ENCODE measurements around the gene CCDC70.

The CCDC70 gene

DNA sequence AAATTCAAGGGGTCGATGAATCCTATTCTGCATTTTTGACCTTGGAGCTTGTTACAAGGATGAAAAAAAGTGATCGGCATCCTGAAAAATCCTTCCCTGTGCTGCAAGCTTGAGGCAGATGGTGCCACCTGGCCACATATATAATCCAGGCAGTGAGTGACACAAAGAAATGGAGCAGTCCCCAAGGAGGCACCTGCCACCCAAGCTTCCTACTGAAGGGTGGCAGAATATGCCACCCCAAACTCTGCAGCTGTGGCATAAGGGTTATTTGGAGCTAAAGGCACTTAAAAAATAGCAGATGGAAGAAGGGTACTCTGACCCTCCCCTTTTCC is 32.2 kb upstream of the CCDC70 start:
- DNase-seq (ENCODE audit: low spot score): no peak

- no peak for DNase-seq (ENCODE audit: low spot score)
Observed at GRCh38 chr13:51831519-51831918, 30.2 kb upstream of the CCDC70 start.

DNA sequence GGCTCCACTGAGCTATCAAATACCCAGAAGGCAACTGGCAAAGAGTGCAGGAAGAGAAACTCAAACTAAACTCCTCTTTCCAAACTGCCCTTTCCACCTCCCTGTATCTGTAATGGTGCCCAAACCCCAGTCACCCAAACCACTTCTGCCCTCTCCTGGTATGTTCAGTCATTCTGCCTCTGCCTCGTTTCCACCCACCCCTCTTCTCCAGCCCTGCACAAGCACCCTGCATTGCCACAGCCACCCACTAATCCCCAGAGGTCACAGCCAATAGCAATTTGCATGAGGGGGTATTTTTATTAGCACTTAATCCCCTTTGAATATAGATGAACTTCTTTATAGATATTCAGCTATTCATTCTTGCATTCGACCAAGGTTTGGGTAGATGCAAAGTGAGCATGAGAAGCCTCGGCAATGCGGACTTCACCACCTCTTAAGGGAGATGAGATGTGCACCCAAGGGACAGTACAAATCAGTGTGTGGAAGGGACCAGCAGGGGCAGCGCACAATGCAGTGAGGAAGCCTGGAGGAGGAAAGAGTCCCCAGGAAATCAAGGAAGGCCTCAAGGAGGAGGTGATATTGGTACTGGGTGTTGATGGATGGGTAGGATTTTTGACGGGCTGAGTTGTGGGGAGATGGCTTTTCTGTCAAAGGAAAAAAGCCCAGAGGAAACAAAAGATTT is 29.2 kb upstream of the CCDC70 start:
- peak; percentile 32 for DNase-seq (ENCODE audit: low spot score)

GRCh38 chr13:51833980-51834379 is 27.8 kb upstream of the CCDC70 start:
- DNase-seq (ENCODE audit: low spot score): no peak

DNA sequence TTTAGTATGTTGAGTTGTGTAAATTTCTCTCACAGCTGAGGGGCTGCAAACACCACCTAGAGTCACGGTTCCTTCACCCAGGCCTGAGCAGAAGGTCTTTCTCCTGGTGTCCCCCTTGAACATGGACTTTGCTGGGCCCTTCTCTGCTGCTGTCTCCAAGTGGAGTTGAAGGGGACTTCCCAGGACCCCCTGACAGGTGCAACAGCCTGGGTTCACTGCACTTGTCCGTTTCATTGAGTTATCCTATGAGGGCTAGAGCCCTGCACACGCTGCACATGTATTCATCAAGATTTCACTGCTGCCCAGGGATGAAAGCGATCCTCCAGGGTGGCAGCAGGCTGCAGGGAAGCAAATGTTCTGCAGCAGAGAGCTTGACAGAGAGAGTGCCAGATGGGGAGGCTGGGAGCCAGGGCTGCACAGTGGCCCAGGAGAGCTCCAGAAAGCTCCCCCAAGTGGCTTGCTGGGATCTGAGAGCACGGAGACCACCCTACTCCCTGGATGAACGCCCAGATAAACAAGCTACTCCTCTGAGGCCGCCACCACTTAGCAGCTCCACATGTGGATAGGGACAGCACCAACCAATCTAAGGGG is 27.1 kb upstream of the CCDC70 start:
- DNase-seq (ENCODE audit: low spot score): no peak

DNA sequence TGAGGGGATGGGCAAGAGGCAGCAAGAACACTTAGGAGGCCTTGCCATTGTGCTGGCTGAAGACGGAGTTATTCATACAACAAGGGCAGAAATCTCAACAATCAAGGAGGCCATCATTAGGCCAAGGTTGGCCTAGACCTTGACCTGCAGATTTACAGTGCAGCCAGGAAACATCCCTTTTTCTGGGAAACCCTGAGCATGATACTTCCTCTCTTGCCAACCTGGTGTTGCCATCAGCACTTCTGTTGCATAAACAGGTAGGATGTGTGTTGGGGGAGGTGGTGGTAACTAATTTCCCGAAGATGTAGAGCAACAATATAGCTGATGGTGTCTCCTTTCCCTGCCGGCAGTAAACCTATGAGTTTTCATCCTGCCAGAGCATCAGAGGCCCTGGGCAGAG is 24.8 kb upstream of the CCDC70 start:
- no peak for DNase-seq (ENCODE audit: low spot score)

DNA sequence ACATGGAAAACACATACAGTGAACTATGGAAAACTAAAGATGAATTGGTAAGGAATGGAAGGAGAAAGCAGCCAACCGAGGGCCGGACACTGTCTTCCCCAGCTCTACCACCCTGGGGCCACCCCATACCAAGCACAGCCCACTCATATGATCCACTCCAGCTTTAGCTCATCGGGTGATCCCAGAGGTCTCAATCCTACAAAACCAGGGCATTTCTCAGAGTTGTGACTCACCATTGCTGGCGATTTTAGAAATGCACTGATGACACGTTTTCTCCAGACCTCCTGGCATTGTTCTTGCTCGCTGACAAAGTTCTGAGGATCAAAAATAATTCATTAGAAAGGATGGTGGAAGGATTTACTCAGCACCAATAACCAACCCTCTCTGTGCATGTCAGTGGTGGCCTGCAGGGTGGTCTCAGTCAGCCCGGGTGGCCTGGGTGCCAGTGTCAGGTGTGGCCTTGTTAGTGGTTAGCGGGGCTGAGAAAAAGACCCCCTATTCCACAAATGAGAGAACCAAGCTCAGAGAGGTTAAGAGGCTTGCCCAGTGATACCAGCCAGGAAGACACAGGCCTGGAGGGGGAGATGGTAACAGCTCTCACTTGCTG is 23.4 kb upstream of the CCDC70 start:
- DNase-seq (ENCODE audit: low spot score): peak; percentile 22

DNA sequence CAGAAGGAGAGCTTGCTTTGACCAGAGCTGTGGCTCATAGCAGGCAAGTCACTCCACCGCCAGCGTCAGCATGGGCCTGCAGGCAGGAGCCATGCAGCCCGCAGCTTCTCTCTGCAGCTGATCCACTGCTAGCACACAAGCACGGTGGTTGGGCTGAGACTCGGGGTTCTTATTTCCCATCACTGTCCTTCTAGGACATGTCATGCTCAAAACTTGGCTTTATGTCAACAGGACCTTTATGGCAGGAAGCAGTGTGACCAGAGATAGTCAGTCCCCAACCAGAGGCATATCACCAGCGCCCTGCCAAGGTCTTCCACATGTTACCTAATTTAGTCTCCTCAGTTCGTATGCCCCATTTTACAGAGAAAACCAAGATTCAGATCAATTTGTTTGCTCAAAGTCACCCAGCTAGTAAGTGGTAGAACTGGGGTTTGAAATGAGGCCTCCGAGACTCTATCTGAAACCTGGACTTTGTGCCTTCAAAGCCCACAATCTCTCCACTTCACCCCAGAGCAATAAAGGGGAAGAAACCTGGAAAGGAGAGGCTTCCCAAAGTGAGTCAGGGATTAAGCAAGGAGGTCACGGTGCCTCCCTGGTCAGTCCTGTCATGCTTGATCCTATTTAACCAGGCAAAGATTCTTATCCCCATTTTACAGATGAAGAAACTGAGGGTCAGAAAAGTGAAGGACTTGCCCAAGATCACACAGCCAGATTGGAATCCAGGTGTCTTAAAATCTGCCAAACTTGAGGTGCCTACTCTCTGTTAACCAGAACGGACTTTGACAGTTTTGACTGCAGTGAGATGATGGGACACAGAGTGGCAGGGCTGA is 21.8 kb upstream of the CCDC70 start:
- no peak for DNase-seq (ENCODE audit: low spot score)

- DNase-seq (ENCODE audit: low spot score): no peak
Observed at GRCh38 chr13:51840917-51841316, 20.9 kb upstream of the CCDC70 start.

GRCh38 chr13:51841732-51842131 is 20.0 kb upstream of the CCDC70 start:
- DNase-seq (ENCODE audit: low spot score): no peak

GRCh38 chr13:51843529-51843928 is 18.2 kb upstream of the CCDC70 start:
- no peak for DNase-seq (ENCODE audit: low spot score)

DNA sequence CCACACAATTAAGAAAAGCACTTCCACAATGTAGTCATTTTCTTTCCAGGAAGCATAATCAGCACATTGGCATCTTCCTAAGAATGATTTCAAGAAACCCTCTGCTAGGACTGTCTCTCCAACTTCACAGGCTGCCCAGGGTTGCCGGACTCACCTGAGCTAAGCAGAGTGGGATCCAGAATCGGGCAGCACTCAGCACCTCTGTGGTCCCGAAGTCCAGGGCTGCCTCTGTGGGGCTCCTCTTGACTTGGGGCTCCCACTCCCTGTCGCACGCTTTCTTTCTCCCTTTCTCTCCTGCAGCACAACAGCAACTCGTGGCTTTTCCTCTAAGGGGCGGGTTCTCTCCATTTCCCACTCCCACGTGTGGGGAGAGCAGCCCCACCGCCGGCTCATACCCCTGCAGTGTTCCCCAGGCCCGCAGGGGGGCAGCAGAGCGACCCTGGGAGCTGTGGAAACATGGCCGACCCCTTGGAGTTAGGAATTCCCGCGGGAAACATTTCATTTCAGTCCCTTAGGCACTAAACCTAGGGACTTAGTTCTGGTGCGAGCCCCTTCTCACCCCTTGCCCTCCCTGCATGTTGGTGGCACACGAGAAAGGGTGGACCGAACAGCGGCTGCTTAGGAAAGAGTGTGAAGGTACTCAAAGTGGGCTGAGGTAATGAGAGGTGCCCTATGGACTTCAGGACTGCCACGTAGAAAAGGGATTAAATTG is 16.8 kb upstream of the CCDC70 start, which contains the start of gene TMEM272:
Gene TMEM272, minus strand, starts transcription at position 316 of the 712 bp plus-strand sequence. CDS start 6,647 bp downstream, outside the sequence.
- DNase-seq (ENCODE audit: low spot score): peak; percentile 44

DNA sequence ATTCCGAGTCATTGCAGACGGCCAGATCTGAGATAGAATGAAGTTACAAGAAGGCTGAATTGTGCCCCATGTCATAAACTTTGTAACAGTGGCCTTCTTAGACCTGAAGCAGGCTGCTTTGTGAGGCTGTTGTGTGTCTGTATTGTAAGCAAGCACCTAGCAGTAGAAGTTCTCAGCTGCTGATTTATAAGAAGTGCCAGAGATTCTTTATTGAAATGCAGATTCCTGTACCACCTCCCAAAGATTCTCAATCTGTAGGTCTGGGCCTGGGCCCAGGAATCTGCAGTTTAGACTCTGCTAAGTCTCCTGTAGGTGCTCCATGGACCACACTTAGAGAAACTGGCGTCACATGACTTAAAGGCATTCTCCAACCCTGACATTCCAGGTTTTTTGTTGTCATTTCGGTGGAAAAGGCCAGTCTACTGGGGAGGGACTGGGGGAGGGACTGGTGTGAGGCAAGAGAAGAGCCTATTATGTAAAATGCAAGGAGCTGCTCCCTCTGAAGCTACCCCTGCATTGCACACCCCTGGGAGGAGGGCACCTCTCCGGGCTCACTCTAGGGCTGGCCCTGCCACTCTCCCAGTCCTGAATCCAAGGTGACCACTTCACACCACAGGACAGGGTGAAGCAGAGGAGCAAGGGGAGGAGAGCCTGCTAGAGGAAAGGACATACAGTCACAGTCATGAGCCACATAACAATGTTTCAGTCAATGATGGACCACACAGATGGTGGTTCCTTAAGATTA is 16.0 kb upstream of the CCDC70 start:
- DNase-seq (ENCODE audit: low spot score): no peak

- DNase-seq (ENCODE audit: low spot score): no peak
Observed at GRCh38 chr13:51846756-51847155, 15.0 kb upstream of the CCDC70 start.

- peak; percentile 22 for DNase-seq (ENCODE audit: low spot score)
Observed at GRCh38 chr13:51848674-51849073, 13.1 kb upstream of the CCDC70 start.

- DNase-seq (ENCODE audit: low spot score): no peak
Observed at GRCh38 chr13:51849145-51850101, 12.3 kb upstream of the CCDC70 start.

- DNase-seq (ENCODE audit: low spot score): no peak
Observed at GRCh38 chr13:51856027-51856736, 5.6 kb upstream of the CCDC70 start.

GRCh38 chr13:51856998-51857397 is 4.8 kb upstream of the CCDC70 start:
- no peak for DNase-seq (ENCODE audit: low spot score)

GRCh38 chr13:51858433-51859247 is 3.1 kb upstream of the CCDC70 start:
- no peak for DNase-seq (ENCODE audit: low spot score)
